ENCODE data around the gene ARHGEF16.
A peak's percentile ranks its signal among the peaks of the same experiment; 100 is the strongest.

The ARHGEF16 gene

GRCh38 chr1:3456964-3457909 lies 2.8 kb downstream of the ARHGEF16 start:
- DNase-seq (ENCODE audit: low spot score) (no peak), FAIRE-seq (no peak)

GRCh38 chr1:3457910-3458883 lies 3.7 kb downstream of the ARHGEF16 start:
- DNase-seq (ENCODE audit: low spot score) (no peak), FAIRE-seq (no peak)

- FAIRE-seq (no peak), DNase-seq (ENCODE audit: low spot score) (peak; percentile 43)
Measured at GRCh38 chr1:3459051-3459908, 4.8 kb downstream of the ARHGEF16 start.

GRCh38 chr1:3459940-3460671 lies 5.6 kb downstream of the ARHGEF16 start:
- FAIRE-seq: no peak
- peak; percentile 21 for DNase-seq (ENCODE audit: low spot score)

GRCh38 chr1:3460672-3461131 lies 6.2 kb downstream of the ARHGEF16 start:
- DNase-seq (ENCODE audit: low spot score) (peak; percentile 77), FAIRE-seq (peak; percentile 34)

- no peak for DNase-seq (ENCODE audit: low spot score)
Measured at GRCh38 chr1:3461238-3461933, 6.9 kb downstream of the ARHGEF16 start.

GRCh38 chr1:3461934-3462275 lies 7.4 kb downstream of the ARHGEF16 start:
- FAIRE-seq (no peak), DNase-seq (ENCODE audit: low spot score) (no peak)

More at GRCh38 chr1:3461238-3461933, 6.9 kb downstream of the ARHGEF16 start:
- FAIRE-seq: no peak

GRCh38 chr1:3462356-3463012 lies 8.0 kb downstream of the ARHGEF16 start:
- FAIRE-seq (no peak), DNase-seq (ENCODE audit: low spot score) (no peak)

GRCh38 chr1:3463013-3463385 lies 8.5 kb downstream of the ARHGEF16 start:
- FAIRE-seq (no peak), DNase-seq (ENCODE audit: low spot score) (no peak)

GRCh38 chr1:3463408-3463863 lies 9.0 kb downstream of the ARHGEF16 start:
- DNase-seq (ENCODE audit: low spot score) (no peak), FAIRE-seq (no peak)

GRCh38 chr1:3463891-3464648 lies 9.6 kb downstream of the ARHGEF16 start:
- DNase-seq (ENCODE audit: low spot score) (no peak), FAIRE-seq (no peak)

- no peak for FAIRE-seq
- DNase-seq (ENCODE audit: low spot score): no peak
Measured at GRCh38 chr1:3464649-3465025, 10.2 kb downstream of the ARHGEF16 start.

- FAIRE-seq: no peak
- no peak for DNase-seq (ENCODE audit: low spot score)
Measured at GRCh38 chr1:3465091-3465934, 10.8 kb downstream of the ARHGEF16 start.

GRCh38 chr1:3465935-3466321 lies 11.5 kb downstream of the ARHGEF16 start:
- FAIRE-seq (no peak), DNase-seq (ENCODE audit: low spot score) (no peak)

GRCh38 chr1:3466366-3467075 lies 12.1 kb downstream of the ARHGEF16 start:
- no peak for FAIRE-seq
- no peak for DNase-seq (ENCODE audit: low spot score)

- no peak for FAIRE-seq
- no peak for DNase-seq (ENCODE audit: low spot score)
Measured at GRCh38 chr1:3467096-3468036, 12.9 kb downstream of the ARHGEF16 start.
